ENCODE results near the gene SINHCAF. TPM values are rescaled to one million over a fixed set of nuclear protein-coding genes. Genes with fewer than 3 reads are reported as not detected.

Gene SINHCAF
- total RNA-seq, 1 donor from 2014 or later = 270 TPM

DNA sequence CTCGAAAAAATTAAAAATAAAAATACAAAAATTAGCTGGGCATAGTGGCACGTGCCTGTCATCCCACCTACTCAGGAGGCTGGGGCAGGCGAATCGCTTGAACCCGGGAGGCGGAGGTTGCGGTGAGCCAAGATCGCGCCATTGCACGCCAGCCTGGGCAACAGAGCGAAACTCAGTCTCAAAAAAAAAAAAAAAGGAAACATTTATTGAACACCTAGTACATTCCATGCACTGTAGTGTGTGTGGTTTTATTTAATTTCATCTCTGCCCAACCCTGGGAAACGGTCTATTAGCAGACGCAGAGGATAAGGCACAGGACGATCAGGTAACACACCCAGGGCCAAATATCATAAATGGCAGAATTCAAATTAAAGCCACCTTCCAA is 35.8 kb upstream of the SINHCAF start:
- no peak for DNase-seq (ENCODE audit: low spot score)
- H3K4me3 Mint-ChIP-seq = no peak overlapping the region
- H3K27ac Mint-ChIP-seq = no peak overlapping the region
- no peaks in the 10 kb centered on the region for H3K36me3 Mint-ChIP-seq (ENCODE audit: low read depth)
- peaks cover 2% of the 10 kb centered on the region for H3K27me3 Mint-ChIP-seq (ENCODE audit: insufficient read depth)
- no peaks in the 10 kb centered on the region for H3K9me3 Mint-ChIP-seq
- H3K4me1 Mint-ChIP-seq (ENCODE audit: low read depth) = peaks cover 21% of the 10 kb centered on the region
- intact Hi-C loops (cut with micrococcal nuclease) = loop anchor here (1.0 to 2.0 kb wide), 2 partner anchors 35 to 89 kb away; partner anchors contain the start of gene SINHCAF

DNA sequence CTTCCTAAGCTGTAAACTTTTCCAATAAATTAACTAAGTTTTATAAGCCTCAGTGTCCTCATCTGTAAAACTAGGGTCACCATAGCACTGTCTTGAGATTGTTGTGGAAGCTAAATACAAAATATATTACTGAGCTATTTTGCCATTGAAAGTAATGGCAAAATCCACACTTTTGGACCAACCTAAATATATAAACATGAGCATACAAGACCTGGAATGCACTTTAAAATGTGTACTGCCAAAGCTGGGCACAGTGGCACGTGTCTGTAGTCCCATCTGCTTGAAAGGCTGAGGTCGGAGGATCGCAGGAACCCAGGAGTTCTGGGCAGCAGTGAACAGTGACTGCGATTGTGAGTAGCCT is 29.8 kb upstream of the SINHCAF start:
- Mint-ChIP-seq H3K36me3 (ENCODE audit: low read depth) (no peaks in the 10 kb centered on the region), H3K4me3 (no peak overlapping the region), H3K9me3 (no peaks in the 10 kb centered on the region), H3K4me1 (ENCODE audit: low read depth) (no peaks in the 10 kb centered on the region), H3K27me3 (ENCODE audit: insufficient read depth) (peaks cover 6% of the 10 kb centered on the region), H3K27ac (no peak overlapping the region)
- intact Hi-C loops (cut with micrococcal nuclease) = no loop called here
- no peak for DNase-seq (ENCODE audit: low spot score)

DNA sequence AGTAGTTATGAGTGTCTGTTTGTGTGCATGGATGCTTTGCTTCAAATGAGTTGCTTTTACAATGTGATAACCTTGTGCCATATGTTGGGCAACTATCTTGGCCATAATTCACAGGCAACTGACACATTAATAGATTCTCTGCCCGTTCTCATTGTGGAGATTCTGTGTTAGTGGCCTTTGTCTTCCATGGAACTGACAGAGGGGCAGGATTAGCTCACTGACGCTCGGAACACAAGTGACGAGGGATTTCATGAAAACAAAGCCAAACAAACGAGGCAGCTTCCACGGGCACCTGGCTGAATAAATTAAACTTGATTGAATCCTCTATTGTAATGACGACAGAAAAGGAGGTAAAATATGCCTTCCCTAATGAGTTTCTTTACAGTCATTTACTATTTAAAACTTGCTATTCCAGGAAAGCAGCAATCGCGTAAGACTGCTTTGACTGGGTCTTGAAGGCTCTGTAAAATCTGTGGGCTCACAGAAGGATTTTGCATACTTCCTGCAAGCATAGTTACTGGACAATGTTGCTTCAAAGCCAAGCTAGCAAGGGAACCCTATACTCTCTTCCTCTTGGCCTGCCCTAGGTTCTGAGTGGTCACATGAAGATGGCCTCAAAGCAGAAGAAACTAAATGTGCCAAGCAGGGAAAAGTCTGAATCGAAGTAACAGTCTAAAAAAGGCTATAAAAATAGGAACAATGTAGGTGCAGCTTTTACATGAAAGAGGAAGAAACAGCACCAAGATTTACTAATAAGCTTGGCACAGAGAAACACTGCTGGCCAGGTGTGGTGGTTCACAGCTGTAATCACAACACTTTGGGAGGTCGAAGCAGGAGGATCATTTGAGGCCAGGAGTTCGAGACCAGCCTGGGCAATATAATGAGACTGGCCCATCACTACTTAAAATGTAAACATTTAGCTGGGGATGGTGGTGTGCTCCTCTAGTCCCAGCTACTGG is 28.1 kb upstream of the SINHCAF start:
- no peak for DNase-seq (ENCODE audit: low spot score)
- no peak overlapping the region for H3K27ac Mint-ChIP-seq
- H3K4me1 Mint-ChIP-seq (ENCODE audit: low read depth) = no peaks in the 10 kb centered on the region
- H3K4me3 Mint-ChIP-seq = no peak overlapping the region
- intact Hi-C loops (cut with micrococcal nuclease) = no loop called here
- H3K36me3 Mint-ChIP-seq (ENCODE audit: low read depth) = no peaks in the 10 kb centered on the region
- peaks cover 12% of the 10 kb centered on the region for H3K27me3 Mint-ChIP-seq (ENCODE audit: insufficient read depth)
- no peaks in the 10 kb centered on the region for H3K9me3 Mint-ChIP-seq

DNA sequence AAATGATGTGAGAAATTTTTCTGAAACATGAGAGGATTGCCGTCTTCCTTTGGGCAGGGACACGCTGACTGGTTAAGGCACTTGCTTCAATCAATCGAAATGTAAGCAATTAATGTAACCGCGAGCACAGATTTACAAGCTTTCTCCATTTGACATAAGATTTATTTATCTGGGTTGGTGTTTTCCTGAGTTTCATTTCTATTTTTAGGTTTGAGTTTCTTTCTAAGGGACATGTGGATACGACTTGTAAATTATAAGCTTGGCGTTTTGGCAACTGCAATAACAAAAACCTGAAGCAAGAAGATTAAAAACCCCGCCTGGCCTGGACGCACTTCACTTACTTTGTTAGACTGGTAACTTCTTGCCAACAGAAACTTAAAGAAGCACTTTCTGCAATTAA is 20.3 kb upstream of the SINHCAF start:
- Mint-ChIP-seq H3K27me3 (ENCODE audit: insufficient read depth) (peaks cover 7% of the 10 kb centered on the region), H3K4me3 (no peak overlapping the region), H3K36me3 (ENCODE audit: low read depth) (no peaks in the 10 kb centered on the region), H3K4me1 (ENCODE audit: low read depth) (no peaks in the 10 kb centered on the region), H3K9me3 (no peaks in the 10 kb centered on the region), H3K27ac (no peak overlapping the region)
- no peak for DNase-seq (ENCODE audit: low spot score)
- intact Hi-C loops (cut with micrococcal nuclease) = no loop called here

DNA sequence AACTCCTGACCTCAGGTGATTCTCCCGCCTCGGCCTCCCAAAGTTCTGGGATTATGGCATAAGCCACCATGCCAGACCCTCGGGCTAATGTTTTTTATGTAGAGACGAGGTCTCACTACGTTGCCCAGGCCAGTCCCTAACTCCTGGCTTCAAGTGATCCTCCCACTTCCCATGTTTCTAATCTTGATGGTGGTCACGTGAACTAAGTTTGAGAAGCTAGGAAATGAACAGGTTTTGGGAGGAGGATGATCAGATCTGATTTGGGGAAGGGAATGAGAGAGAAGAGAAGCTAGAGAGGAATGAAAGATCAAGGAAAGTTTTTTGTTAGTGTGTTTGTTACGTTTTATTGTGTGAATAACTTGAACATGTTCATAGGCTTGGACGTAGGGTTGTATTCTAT is 17.2 kb upstream of the SINHCAF start:
- H3K27ac Mint-ChIP-seq = no peak overlapping the region

DNA sequence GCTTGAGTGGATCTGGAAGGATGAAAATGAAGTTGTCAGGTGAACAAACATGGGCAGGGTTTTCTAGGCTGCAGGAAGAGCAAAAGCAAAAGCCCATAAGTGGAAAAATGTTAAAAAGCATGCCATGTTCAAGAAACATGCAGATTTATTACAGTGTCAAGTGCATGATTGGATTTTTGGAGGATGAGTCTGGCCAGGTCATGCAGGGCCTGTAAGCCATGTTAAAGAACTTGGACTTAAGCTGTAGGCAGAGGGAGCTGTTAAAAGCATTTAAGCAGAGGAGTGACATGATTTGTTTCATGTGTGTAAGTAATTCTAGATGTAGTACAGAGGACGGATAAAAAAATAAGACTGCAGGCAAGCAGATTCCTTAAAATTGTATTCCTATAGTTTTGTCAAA is 16.3 kb upstream of the SINHCAF start:
- intact Hi-C loops (cut with micrococcal nuclease) = no loop called here
- DNase-seq (ENCODE audit: low spot score) = no peak
- no peak overlapping the region for H3K27ac Mint-ChIP-seq
- no peak overlapping the region for H3K4me3 Mint-ChIP-seq
- peaks cover 4% of the 10 kb centered on the region for H3K4me1 Mint-ChIP-seq (ENCODE audit: low read depth)
- no peaks in the 10 kb centered on the region for H3K36me3 Mint-ChIP-seq (ENCODE audit: low read depth)
- H3K9me3 Mint-ChIP-seq = no peaks in the 10 kb centered on the region
- peaks cover 3% of the 10 kb centered on the region for H3K27me3 Mint-ChIP-seq (ENCODE audit: insufficient read depth)

More for the DNA sequence above, 17.2 kb upstream of the SINHCAF start:
- peaks cover 3% of the 10 kb centered on the region for H3K27me3 Mint-ChIP-seq (ENCODE audit: insufficient read depth)
- intact Hi-C loops (cut with micrococcal nuclease) = no loop called here
- H3K4me3 Mint-ChIP-seq = no peak overlapping the region
- H3K4me1 Mint-ChIP-seq (ENCODE audit: low read depth) = no peaks in the 10 kb centered on the region
- no peak for DNase-seq (ENCODE audit: low spot score)
- no peaks in the 10 kb centered on the region for H3K9me3 Mint-ChIP-seq
- no peaks in the 10 kb centered on the region for H3K36me3 Mint-ChIP-seq (ENCODE audit: low read depth)

DNA sequence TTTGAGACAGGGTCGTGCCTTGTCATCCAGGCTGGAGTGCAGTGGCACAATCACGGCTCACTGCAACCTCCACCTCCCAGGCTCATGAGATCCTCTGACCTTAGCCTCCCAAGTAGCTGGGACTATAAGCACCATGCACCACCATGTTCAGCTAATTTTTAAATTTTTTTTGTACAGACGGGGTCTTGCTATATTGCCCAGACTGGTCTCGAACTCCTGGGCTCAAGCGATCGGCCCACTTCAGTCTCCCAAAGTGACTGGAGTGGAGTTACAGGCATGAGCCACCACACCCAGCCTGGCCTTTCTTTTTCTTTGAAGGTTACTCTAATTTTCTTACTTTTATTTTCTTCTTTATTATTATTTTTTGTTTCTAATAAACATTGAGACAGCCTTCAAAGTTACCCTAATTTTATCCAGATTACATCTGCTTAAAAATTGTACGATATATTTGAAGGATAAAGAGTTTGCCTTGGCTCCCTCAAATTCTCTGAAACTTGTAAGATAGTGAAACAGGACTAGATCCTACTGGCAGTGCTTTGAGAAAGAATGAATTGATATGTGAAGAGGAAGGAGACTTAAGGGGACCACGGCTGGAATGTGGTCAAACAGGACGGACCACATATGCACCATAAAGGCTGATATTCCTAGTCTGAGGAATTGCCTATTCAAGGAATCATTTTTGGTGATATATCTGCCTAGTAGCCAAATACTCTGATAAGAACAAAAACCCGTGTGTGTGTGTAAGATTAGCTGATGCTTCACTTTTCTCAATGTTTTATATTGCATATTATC is 14.1 kb upstream of the SINHCAF start:
- Mint-ChIP-seq H3K27ac (no peak overlapping the region), H3K4me1 (ENCODE audit: low read depth) (peaks cover 4% of the 10 kb centered on the region), H3K27me3 (ENCODE audit: insufficient read depth) (peaks cover 3% of the 10 kb centered on the region), H3K4me3 (no peak overlapping the region), H3K36me3 (ENCODE audit: low read depth) (no peaks in the 10 kb centered on the region), H3K9me3 (no peaks in the 10 kb centered on the region)
- intact Hi-C loops (cut with micrococcal nuclease) = no loop called here
- DNase-seq (ENCODE audit: low spot score) = no peak

DNA sequence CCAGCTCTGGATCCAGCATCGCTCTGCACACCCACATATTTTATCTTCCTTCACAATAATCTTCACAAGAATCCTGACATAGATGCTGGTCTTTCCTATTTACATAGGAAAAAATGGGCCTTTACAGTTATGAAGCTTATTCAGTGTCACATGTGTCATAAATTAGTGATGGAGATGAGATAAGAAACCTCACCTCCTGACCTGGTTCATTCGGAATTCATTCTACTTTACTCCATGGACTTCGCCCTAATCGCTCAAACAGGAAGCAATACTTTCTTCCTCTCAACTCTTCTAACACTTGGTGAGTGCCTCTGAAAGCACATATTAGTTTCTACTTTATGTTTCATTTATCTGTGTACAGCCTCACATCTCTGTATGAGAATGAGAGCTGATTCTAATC is 12.0 kb upstream of the SINHCAF start:
- no peak overlapping the region for H3K4me3 Mint-ChIP-seq
- no peak for DNase-seq (ENCODE audit: low spot score)
- intact Hi-C loops (cut with micrococcal nuclease) = loop anchor here (2.0 kb wide), 1 partner anchor 75 kb away; no protein-coding TSS in a partner anchor
- no peak overlapping the region for H3K27ac Mint-ChIP-seq
- H3K4me1 Mint-ChIP-seq (ENCODE audit: low read depth) = peaks cover 4% of the 10 kb centered on the region
- no peaks in the 10 kb centered on the region for H3K9me3 Mint-ChIP-seq
- H3K36me3 Mint-ChIP-seq (ENCODE audit: low read depth) = no peaks in the 10 kb centered on the region
- peaks cover 6% of the 10 kb centered on the region for H3K27me3 Mint-ChIP-seq (ENCODE audit: insufficient read depth)

DNA sequence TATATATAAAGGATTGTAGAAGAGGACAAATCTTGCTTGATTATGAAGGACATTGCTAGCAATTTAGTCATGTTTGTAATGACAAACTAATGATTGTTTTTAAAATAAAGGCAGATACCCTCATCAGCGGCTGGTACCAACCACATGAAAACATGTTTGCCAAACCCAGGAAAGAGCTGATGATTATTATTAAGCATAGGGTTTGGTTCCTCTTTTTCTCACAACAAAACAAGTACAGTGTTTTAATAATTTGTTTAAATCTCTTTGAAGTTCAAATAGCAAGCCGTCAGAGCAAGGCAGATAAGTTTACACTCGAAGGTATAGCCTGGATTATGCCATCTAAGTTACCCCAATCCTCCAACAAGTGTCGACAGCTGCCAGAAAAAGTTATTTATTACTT is 5.3 kb upstream of the SINHCAF start:
- intact Hi-C loops (cut with micrococcal nuclease) = no loop called here
- H3K4me1 Mint-ChIP-seq (ENCODE audit: low read depth) = peaks cover 11% of the 10 kb centered on the region
- no peaks in the 10 kb centered on the region for H3K36me3 Mint-ChIP-seq (ENCODE audit: low read depth)
- no peak overlapping the region for H3K4me3 Mint-ChIP-seq
- DNase-seq (ENCODE audit: low spot score) = no peak
- no peaks in the 10 kb centered on the region for H3K9me3 Mint-ChIP-seq
- H3K27me3 Mint-ChIP-seq (ENCODE audit: insufficient read depth) = peaks cover 27% of the 10 kb centered on the region
- no peak overlapping the region for H3K27ac Mint-ChIP-seq

DNA sequence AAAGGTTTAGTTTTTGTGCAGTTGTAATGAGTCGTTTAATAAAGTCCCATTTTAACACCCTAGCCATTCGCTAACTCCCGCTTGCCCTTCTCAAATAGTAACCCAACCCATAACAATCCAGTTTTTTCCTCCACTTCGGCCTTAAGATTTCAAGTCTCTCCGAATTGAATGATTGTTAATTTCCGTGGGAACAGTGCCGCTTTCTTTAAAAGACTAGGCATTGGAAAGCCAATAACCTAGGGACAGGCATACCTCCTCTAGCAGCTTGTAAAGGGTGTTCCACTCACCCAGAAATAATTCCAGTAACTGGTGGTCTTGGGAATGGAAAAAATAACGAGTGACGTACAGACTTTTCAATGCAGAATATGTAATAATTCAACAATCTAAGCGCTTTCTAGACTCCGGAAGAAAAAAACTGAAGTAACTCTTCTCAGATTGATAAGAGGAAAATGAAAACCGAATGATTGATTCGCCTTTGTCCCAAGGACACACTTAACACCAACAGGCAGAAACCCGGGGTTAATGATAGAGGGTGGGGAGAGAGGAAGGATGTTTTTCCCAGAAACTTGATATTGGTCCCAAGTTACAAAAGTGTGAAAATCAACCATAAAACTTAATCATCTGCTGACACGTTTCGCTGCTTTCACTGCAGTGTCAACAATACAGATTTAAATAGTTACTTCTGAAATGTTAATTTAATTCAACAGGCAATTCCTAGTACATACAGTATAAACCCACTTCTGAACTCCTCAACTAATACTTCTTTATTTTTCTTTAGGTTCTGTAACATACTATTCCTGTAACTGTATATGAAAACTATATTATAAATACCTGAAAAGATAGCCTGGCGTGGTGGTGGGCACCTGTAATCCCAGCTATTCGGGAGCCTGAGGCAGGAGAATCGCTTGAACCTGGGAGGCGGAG is 1.0 kb upstream of the SINHCAF start:
- no peaks in the 10 kb centered on the region for H3K9me3 Mint-ChIP-seq
- peaks cover 11% of the 10 kb centered on the region for H3K36me3 Mint-ChIP-seq (ENCODE audit: low read depth)
- DNase-seq (ENCODE audit: low spot score) = no peak
- H3K27me3 Mint-ChIP-seq (ENCODE audit: insufficient read depth) = peaks cover 21% of the 10 kb centered on the region
- intact Hi-C loops (cut with micrococcal nuclease) = loop anchor here (1.0 to 10.0 kb wide), 11 partner anchors 35 to 1428 kb away; partner anchors contain the start of genes BICD1, DDX11, DENND5B and DNM1L
- H3K4me3 Mint-ChIP-seq = peak overlapping the region; percentile 97
- H3K27ac Mint-ChIP-seq = no peak overlapping the region
- H3K4me1 Mint-ChIP-seq (ENCODE audit: low read depth) = peaks cover 32% of the 10 kb centered on the region

DNA sequence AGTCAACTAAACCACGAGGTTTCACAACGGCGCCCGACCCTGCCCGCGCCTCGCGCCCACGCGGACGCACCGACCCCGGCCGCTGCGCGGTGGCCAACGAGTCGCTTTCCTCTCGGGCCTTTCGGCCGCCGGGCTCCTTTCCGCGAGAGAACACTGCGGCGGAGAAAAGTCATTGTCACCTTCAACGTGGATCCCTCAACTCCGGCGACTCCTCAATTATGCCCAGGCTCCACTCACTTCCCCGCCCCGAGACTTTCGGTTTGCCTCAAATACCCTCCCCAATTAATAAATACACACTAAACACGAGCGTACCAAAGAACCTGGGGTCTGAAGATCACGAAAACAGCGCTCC is 450 bp downstream of the SINHCAF start:
- DNase-seq (ENCODE audit: low spot score) = no peak
- peaks cover 47% of the 10 kb centered on the region for H3K4me1 Mint-ChIP-seq (ENCODE audit: low read depth)
- H3K36me3 Mint-ChIP-seq (ENCODE audit: low read depth) = peaks cover 13% of the 10 kb centered on the region
- peak overlapping the region; percentile 95 for H3K27ac Mint-ChIP-seq
- H3K4me3 Mint-ChIP-seq = peak overlapping the region; percentile 97
- H3K27me3 Mint-ChIP-seq (ENCODE audit: insufficient read depth) = peaks cover 9% of the 10 kb centered on the region
- H3K9me3 Mint-ChIP-seq = no peaks in the 10 kb centered on the region
- intact Hi-C loops (cut with micrococcal nuclease) = loop anchor here (2.0 to 10.0 kb wide), 5 partner anchors 569 to 1945 kb away; partner anchors contain the start of genes BICD1 and ERGIC2

DNA sequence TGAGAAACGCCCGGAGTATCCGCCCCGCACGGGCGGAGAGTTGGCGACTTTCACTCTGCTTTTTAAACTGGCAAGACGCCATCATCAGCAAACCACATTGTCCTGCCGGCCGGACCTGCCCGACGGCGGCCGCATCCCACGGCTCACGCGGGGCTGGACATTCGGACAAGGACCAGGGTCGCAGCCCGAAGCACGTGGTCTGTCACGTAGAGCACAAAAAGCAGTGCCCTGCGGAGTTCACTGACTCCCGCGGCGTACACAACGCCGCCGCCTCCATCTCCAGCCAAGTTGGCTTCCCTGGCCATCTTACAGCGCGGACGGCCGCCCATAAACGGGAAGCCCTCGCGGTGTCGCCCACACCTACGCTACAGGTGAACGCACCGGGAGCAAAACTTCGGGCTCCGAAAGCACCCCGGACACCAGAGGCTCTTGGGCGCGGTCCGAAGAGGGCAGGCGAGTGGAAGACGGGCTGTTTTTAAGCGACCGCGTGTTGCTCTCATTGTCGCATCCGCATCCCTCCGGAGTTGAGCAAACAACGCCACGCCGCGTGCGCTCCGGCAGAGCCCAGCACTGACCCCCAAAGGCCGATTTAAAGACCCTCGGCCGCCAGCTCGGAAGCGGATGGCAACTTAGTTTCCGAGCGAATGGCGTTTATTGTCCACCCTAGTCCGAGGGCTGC is 966 bp downstream of the SINHCAF start:
- Mint-ChIP-seq H3K4me3 (peak overlapping the region; percentile 97), H3K36me3 (ENCODE audit: low read depth) (peaks cover 13% of the 10 kb centered on the region), H3K27ac (peak overlapping the region; percentile 91), H3K4me1 (ENCODE audit: low read depth) (peaks cover 52% of the 10 kb centered on the region), H3K9me3 (no peaks in the 10 kb centered on the region), H3K27me3 (ENCODE audit: insufficient read depth) (peaks cover 8% of the 10 kb centered on the region)
- DNase-seq (ENCODE audit: low spot score) = peak; percentile 47
- intact Hi-C loops (cut with micrococcal nuclease) = loop anchor here (2.0 to 10.0 kb wide), 6 partner anchors 570 to 1944 kb away; partner anchors contain the start of genes BICD1 and ERGIC2

Measured in activated T-helper 1 cell treated with anti-CD3 and anti-CD28 coated beads, Interleukin-12 subunit alpha, Interleukin-12 subunit beta, Interleukin-2, Interleukin-4 antibody, amounts not matched to agents 30 ng/mL and 10 ng/mL and 1 ng/mL, durations not matched to agents 14 hours and 24 hours and 36 hours (primary cell).